GM12878 (cell line): Measurements from ENCODE around the gene PITPNM3. TPM values are rescaled to one million over a fixed set of nuclear protein-coding genes. Genes with fewer than 3 reads are reported as not detected.

ENCODE experiments used
- ATAC-seq: fragments of 200-7000 bp; cut with Tn5 transposase; 3 replicates; pipeline ENCODE4 v1.9.1; 2020; ENCODE audit warnings: mild to moderate bottlenecking, moderate library complexity
- BruUV-seq: library from RNA; stranded (reverse); fragments of 400-500 nt; replicated peaks from 2 replicates; lab custom pipeline; 2021; lab: Mats Ljungman, UMichigan
- CTCF ChIA-PET: fragments of 300-600 bp; sonication (Branson Sonifier 250); formaldehyde crosslinking; extraction: SDS; loops from one replicate; lab custom pipeline; 2021; ENCODE audit warnings: inconsistent platforms; lab: Yijun Ruan, JAX
- POLR2A ChIA-PET: fragments of 350-600 bp; formaldehyde crosslinking; extraction: SDS; loops from one replicate; lab custom pipeline; 2021; ENCODE audit warnings: inconsistent platforms; lab: Charles Lee
- RAD21 ChIA-PET: fragments of 300-600 bp; sonication (Branson Sonifier 250); formaldehyde crosslinking; loops from one replicate; lab custom pipeline; 2023; ENCODE audit warnings: antibody characterized with exemption; ENCODE audit not compliant: unreplicated experiment; lab: Charles Lee
- SMC1A ChIA-PET: fragments of 300-600 bp; sonication (Branson Sonifier 250); formaldehyde crosslinking; loops from one replicate; lab custom pipeline; 2023; ENCODE audit not compliant: unreplicated experiment, uncharacterized antibody; lab: Charles Lee
- DNase-seq: peaks from one replicate; pipeline ENCODE4 v3.0.0-alpha.2; 2011; ENCODE audit warnings: low read depth, low spot score
- FAIRE-seq: peaks from 3 replicates; lab custom pipeline; 2011; peaks lifted over from hg19 to GRCh38; lab: Jason Lieb, UNC
- H2AFZ ChIP-seq: 2 replicates; pipeline ENCODE4 v1.6.0; 2011; ENCODE audit warnings: low read depth, low read length, control low read depth; ENCODE audit not compliant: control insufficient read depth
- H3K27ac ChIP-seq: 2 replicates; pipeline ENCODE4 v1.5.1; 2011; ENCODE audit warnings: control low read depth; ENCODE audit not compliant: control insufficient read depth, insufficient read depth
- H3K27me3 ChIP-seq, 2 experiments: replicated peaks in 1 of 2; 2 replicates each; pipeline versions ENCODE4 v1.6.0 to v1.6.1; 2011; ENCODE audit warnings: low read length in 1 of 2; ENCODE audit not compliant: control insufficient read depth in 2 of 2, insufficient read depth in 2 of 2
- H3K36me3 ChIP-seq, 2 experiments: 2 replicates each; pipeline ENCODE4 v1.5.1; 2011; ENCODE audit warnings: low read length in 1 of 2; ENCODE audit not compliant: control insufficient read depth in 2 of 2, insufficient read depth in 2 of 2
- H3K4me1 ChIP-seq: 2 replicates; pipeline ENCODE4 v1.6.1; 2011; ENCODE audit warnings: mild to moderate bottlenecking, low read length, moderate library complexity, mixed read lengths; ENCODE audit not compliant: control insufficient read depth, insufficient read depth
- H3K4me2 ChIP-seq: 2 replicates; pipeline ENCODE4 v1.6.0; 2011; ENCODE audit warnings: control low read depth; ENCODE audit not compliant: control insufficient read depth, insufficient read depth
- H3K4me3 ChIP-seq: fragments of 200-600 bp; sonication (generic); 2 replicates; pipeline ENCODE4 v1.5.1; 2016
- H3K79me2 ChIP-seq: 2 replicates; pipeline ENCODE4 v1.6.0; 2011; ENCODE audit warnings: low read length; ENCODE audit not compliant: control insufficient read depth, insufficient read depth
- H3K9ac ChIP-seq: 2 replicates; pipeline ENCODE4 v1.8.0; 2011; ENCODE audit warnings: low read length, control low read depth, mixed read lengths; ENCODE audit not compliant: control insufficient read depth, insufficient read depth
- H3K9me3 ChIP-seq: replicated peaks from 3 replicates; pipeline ENCODE4 v1.5.1; 2011; ENCODE audit warnings: mild to moderate bottlenecking, low read length; ENCODE audit not compliant: control insufficient read depth, insufficient read depth
- H4K20me1 ChIP-seq: 2 replicates; pipeline ENCODE4 v1.6.0; 2011; ENCODE audit not compliant: control insufficient read depth, insufficient read depth
- BCL11A ChIP-seq: IDR thresholded peaks from 2 replicates; pipeline ENCODE4 v1.6.1; 2011; ENCODE audit warnings: low read depth, low read length
- CBX3 ChIP-seq: fragments of 200-600 bp; sonication (generic); IDR thresholded peaks from 2 replicates; pipeline ENCODE4 v1.6.1; 2016; ENCODE audit warnings: low read depth, borderline replicate concordance
- CHD1 ChIP-seq: IDR thresholded peaks from 2 replicates; pipeline ENCODE4 v1.6.1; 2012; ENCODE audit warnings: low read depth, low read length, improper control_type of control experiment
- HCFC1 ChIP-seq: fragments of 150-350 bp; IDR thresholded peaks from 2 replicates; pipeline ENCODE4 v1.6.1; 2014; ENCODE audit warnings: low read length
- MYB ChIP-seq: fragments of 150-350 bp; IDR thresholded peaks from 2 replicates; pipeline ENCODE4 v1.6.1; 2014; ENCODE audit warnings: mild to moderate bottlenecking, low read depth, low read length, borderline replicate concordance
- NFXL1 ChIP-seq: fragments of 450-650 bp; IDR thresholded peaks from 2 replicates; pipeline ENCODE4 v1.6.1; 2017; ENCODE audit warnings: antibody characterized with exemption, mild to moderate bottlenecking, borderline replicate concordance
- NFYA ChIP-seq: IDR thresholded peaks from 2 replicates; pipeline ENCODE4 v1.6.1; 2011; ENCODE audit warnings: low read depth, mild to moderate bottlenecking, low read length, improper control_type of control experiment, borderline replicate concordance
- NR2F1 ChIP-seq: fragments of 450-650 bp; conservative IDR thresholded peaks from 2 replicates; pipeline ENCODE4 v1.6.1; 2017; ENCODE audit warnings: mild to moderate bottlenecking
- POU2F2 ChIP-seq: IDR thresholded peaks from 3 replicates; pipeline ENCODE4 v1.6.1; 2011; ENCODE audit warnings: low read depth, mild to moderate bottlenecking, low read length, borderline replicate concordance
- RELA ChIP-seq: fragments of 450-650 bp; IDR thresholded peaks from 2 replicates; pipeline ENCODE4 v1.8.0; 2014; ENCODE audit warnings: borderline replicate concordance; ENCODE audit not compliant: partially characterized antibody
- SREBF1 ChIP-seq: IDR thresholded peaks from 2 replicates; pipeline ENCODE4 v1.6.1; 2012; ENCODE audit warnings: mild to moderate bottlenecking, low read length
- WRNIP1 ChIP-seq: IDR thresholded peaks from 2 replicates; pipeline ENCODE4 v1.6.1; 2011; ENCODE audit warnings: low read depth, low read length, improper control_type of control experiment, borderline replicate concordance
- ZNF24 ChIP-seq: fragments of 450-650 bp; IDR thresholded peaks from 2 replicates; pipeline ENCODE4 v1.6.1; 2017; ENCODE audit warnings: antibody characterized with exemption, mild to moderate bottlenecking
- ZNF622 ChIP-seq: fragments of 450-650 bp; IDR thresholded peaks from 2 replicates; pipeline ENCODE4 v1.6.1; 2017; ENCODE audit warnings: mild to moderate bottlenecking, inconsistent platforms
- WGBS: methylation state at CpG from one replicate; pipeline ENCODE4 v1.1.6; 2016; ENCODE audit warnings: low lambda C conversion rate; ENCODE audit not compliant: insufficient replicate concordance, insufficient coverage; ENCODE audit errors: missing lambda C conversion rate; 5-methylcytosine and 5-hydroxymethylcytosine counted together
- in situ Hi-C: fragments of 300-500 bp; cut with MboI; formaldehyde crosslinking; loops from 9 replicates; pipeline ENCODE4 v1.14.3; 2018; ENCODE audit warnings: mixed read lengths
- intact Hi-C: fragments of 100-400 bp; cut with micrococcal nuclease; formaldehyde crosslinking; loops from one replicate; pipeline ENCODE4 v1.14.2; 2022; ENCODE audit not compliant: unreplicated experiment
- polyA plus RNA-seq, 11 experiments: library from polyadenylated mRNA; depleted of rRNA in 4 of 11; unstranded in 6 of 11; stranded (reverse) in 5 of 11; fragments of >200 nt; fragmentation: Nextera tagmentation in 4 of 11; fragmentation: Illumina TruSeq in 1 of 11; extraction: Ambion mirVana in 4 of 11; extraction: Trizol in 1 of 11; gene quantifications; 1 replicate in 1 of 11; 2 replicates in 10 of 11; pipeline versions ENCODE4 v1.2.1 to v1.2.3, GENCODE V29; 2011 to 2016; ENCODE audit warnings: inconsistent platforms in 2 of 11, missing spikeins in 2 of 11, low read depth in 1 of 11
- total RNA-seq, 4 experiments: library from RNA; depleted of rRNA in 3 of 4; stranded (reverse); fragments of >200 nt in 3 of 4; fragmentation: Illumina TruSeq in 1 of 4; extraction: Trizol in 1 of 4; gene quantifications; 2 replicates each; pipeline versions ENCODE4 v1.2.1 to v1.2.3, GENCODE V29; 2013 to 2021
- TF ChIP-seq, protein P1 (sequence below): fragments of 450-650 bp; IDR thresholded peaks from 2 replicates; pipeline ENCODE4 v1.6.1; 2017; ENCODE audit warnings: borderline replicate concordance
- TF ChIP-seq, protein P2 (sequence below): fragments of 450-650 bp; IDR thresholded peaks from 2 replicates; pipeline ENCODE4 v1.6.1; 2016; ENCODE audit warnings: mild to moderate bottlenecking, moderate library complexity, borderline replicate concordance
- TF ChIP-seq, protein P3 (sequence below): fragments of 450-650 bp; formaldehyde crosslinking; IDR thresholded peaks from 2 replicates; pipeline ENCODE4 v1.4.0; 2020; ENCODE audit warnings: mild to moderate bottlenecking, moderate library complexity

The PITPNM3 gene
- total and polyA plus RNA-seq, 10 of the 15 experiments (the other 5 are each of a cell fraction or from before 2014, with no cell fraction given): 0.02 to 0.49 (median 0.19) TPM; not detected in 1

DNA sequence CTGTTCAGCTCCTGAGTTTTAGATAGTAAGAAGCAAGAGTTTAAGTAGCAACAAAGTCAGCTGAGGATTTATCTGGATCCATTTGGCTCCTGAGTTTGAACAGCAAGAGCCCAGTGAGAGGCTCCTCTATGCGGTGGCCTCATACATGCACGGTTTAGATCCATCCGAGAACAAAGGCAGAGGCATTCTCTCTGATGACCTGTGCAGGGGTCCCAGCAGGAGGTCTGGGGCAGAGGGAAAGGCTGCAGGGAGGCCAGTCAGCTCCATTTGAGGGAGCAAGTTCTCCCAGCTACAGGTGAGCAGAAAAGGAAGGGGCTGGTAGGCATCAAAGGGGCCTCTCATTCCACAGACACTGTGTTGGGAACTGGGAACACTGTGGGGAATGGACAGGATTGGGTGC is 16.5 kb downstream of the PITPNM3 start:
- RAD21 ChIA-PET: no interaction called here
- no TSS peak for BruUV-seq
- Histone ChIP-seq H3K4me1 (no peaks in the 10 kb centered on the region), H3K4me3 (no peak overlapping the region), H4K20me1 (no peaks in the 10 kb centered on the region), H3K27ac (no peak overlapping the region), H3K9ac (no peak overlapping the region), H3K9me3 (no peaks in the 10 kb centered on the region; the same call in 2 of the 3 replicates), H3K79me2 (no peaks in the 10 kb centered on the region), H3K27me3 (no peaks in the 10 kb centered on the region; a peak in 1 of 4 replicates), H3K4me2 (no peak overlapping the region), H2AFZ (no peak overlapping the region), H3K36me3 (no peaks in the 10 kb centered on the region)
- FAIRE-seq (no peak), DNase-seq (no peak), ATAC-seq (no peak)
- SMC1A ChIA-PET: no interaction called here
- no peak for TF ChIP-seq MYB
- no peak for TF ChIP-seq SREBF1
- TF ChIP-seq CBX3: no peak
- no peak for TF ChIP-seq HCFC1
- TF ChIP-seq NFYA: no peak
- no peak for TF ChIP-seq NFXL1
- TF ChIP-seq, protein P1, sequence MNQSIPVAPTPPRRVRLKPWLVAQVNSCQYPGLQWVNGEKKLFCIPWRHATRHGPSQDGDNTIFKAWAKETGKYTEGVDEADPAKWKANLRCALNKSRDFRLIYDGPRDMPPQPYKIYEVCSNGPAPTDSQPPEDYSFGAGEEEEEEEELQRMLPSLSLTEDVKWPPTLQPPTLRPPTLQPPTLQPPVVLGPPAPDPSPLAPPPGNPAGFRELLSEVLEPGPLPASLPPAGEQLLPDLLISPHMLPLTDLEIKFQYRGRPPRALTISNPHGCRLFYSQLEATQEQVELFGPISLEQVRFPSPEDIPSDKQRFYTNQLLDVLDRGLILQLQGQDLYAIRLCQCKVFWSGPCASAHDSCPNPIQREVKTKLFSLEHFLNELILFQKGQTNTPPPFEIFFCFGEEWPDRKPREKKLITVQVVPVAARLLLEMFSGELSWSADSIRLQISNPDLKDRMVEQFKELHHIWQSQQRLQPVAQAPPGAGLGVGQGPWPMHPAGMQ: no peak
- no peak for TF ChIP-seq ZNF24
- TF ChIP-seq, protein P2, sequence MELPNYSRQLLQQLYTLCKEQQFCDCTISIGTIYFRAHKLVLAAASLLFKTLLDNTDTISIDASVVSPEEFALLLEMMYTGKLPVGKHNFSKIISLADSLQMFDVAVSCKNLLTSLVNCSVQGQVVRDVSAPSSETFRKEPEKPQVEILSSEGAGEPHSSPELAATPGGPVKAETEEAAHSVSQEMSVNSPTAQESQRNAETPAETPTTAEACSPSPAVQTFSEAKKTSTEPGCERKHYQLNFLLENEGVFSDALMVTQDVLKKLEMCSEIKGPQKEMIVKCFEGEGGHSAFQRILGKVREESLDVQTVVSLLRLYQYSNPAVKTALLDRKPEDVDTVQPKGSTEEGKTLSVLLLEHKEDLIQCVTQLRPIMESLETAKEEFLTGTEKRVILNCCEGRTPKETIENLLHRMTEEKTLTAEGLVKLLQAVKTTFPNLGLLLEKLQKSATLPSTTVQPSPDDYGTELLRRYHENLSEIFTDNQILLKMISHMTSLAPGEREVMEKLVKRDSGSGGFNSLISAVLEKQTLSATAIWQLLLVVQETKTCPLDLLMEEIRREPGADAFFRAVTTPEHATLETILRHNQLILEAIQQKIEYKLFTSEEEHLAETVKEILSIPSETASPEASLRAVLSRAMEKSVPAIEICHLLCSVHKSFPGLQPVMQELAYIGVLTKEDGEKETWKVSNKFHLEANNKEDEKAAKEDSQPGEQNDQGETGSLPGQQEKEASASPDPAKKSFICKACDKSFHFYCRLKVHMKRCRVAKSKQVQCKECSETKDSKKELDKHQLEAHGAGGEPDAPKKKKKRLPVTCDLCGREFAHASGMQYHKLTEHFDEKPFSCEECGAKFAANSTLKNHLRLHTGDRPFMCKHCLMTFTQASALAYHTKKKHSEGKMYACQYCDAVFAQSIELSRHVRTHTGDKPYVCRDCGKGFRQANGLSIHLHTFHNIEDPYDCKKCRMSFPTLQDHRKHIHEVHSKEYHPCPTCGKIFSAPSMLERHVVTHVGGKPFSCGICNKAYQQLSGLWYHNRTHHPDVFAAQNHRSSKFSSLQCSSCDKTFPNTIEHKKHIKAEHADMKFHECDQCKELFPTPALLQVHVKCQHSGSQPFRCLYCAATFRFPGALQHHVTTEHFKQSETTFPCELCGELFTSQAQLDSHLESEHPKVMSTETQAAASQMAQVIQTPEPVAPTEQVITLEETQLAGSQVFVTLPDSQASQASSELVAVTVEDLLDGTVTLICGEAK: no peak
- TF ChIP-seq, protein P3, sequence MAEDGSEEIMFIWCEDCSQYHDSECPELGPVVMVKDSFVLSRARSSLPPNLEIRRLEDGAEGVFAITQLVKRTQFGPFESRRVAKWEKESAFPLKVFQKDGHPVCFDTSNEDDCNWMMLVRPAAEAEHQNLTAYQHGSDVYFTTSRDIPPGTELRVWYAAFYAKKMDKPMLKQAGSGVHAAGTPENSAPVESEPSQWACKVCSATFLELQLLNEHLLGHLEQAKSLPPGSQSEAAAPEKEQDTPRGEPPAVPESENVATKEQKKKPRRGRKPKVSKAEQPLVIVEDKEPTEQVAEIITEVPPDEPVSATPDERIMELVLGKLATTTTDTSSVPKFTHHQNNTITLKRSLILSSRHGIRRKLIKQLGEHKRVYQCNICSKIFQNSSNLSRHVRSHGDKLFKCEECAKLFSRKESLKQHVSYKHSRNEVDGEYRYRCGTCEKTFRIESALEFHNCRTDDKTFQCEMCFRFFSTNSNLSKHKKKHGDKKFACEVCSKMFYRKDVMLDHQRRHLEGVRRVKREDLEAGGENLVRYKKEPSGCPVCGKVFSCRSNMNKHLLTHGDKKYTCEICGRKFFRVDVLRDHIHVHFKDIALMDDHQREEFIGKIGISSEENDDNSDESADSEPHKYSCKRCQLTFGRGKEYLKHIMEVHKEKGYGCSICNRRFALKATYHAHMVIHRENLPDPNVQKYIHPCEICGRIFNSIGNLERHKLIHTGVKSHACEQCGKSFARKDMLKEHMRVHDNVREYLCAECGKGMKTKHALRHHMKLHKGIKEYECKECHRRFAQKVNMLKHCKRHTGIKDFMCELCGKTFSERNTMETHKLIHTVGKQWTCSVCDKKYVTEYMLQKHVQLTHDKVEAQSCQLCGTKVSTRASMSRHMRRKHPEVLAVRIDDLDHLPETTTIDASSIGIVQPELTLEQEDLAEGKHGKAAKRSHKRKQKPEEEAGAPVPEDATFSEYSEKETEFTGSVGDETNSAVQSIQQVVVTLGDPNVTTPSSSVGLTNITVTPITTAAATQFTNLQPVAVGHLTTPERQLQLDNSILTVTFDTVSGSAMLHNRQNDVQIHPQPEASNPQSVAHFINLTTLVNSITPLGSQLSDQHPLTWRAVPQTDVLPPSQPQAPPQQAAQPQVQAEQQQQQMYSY (CRISPR knock-in tag): no peak
- no peak for TF ChIP-seq ZNF622
- TF ChIP-seq POU2F2: no peak
- no peak for TF ChIP-seq BCL11A
- no peak for TF ChIP-seq WRNIP1
- TF ChIP-seq NR2F1: no peak
- TF ChIP-seq RELA: no peak
- no peak for TF ChIP-seq CHD1
- in situ Hi-C loops (no loop called here), intact Hi-C loops (no loop called here)
- 56% methylated on average over 3 of the region's 3 CpGs for WGBS
- CTCF ChIA-PET: no interaction called here
- POLR2A ChIA-PET: no interaction called here
